ENCODE data around the gene TGM2. TPM values are rescaled to one million over a fixed set of nuclear protein-coding genes. Genes with fewer than 3 reads are reported as not detected.

The TGM2 gene
- total RNA-seq, 4 donors from 2014 or later, result 14.2 to 52.0 (median 21.7) TPM

DNA sequence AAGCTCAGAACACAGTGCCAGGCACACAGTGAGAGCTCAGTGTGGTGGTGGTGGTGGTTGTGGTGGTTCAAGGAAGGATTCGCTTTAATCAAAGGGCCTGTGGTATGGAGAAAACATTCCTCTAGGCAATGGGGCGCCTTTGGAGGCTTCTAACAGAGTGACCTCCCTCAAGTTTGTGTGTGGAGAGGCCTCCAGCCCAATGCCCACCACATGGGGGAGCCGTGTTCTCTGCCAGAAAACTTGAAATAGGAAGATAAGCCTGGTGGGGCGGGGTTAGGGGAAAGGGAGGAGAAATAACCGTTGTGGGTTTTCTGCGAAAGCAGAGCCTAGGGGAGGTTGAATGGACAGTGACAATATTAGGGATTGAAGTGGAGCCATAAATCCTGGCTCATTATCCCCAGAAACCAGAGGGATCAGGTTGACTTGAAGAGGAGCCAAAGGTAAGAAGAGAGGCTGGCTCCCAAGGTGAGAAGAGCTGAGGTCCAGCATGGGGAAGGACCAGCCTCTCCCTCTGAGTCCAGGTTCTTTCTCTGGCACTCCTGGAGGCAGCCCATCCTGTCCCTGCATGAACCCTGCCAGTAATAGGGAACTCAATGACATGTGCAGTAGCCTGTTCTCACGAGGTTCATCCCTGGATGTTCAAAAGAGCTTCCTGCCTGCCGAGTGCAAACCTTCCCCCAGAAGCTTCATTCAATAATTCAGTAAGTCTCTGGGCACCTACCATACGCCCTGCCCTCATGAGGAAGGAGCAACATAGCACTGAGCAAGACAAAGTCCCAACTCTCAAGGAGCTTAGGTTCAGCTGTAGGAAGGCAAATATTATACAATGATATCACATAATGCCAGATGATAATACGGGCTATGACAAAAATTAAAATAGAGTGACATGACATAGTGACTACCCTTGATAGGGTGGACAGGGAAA lies 51.4 kb downstream of the TGM2 start:
- Histone ChIP-seq H3K36me3 (no peaks in the 10 kb centered on the region), H3K4me1 (peaks cover 15 to 26% (median 18%) of the 10 kb centered on the region in 4 donors), H3K4me3 (no peak overlapping the region), H3K27ac (no peak overlapping the region), H3K27me3 (no peaks in the 10 kb centered on the region), H3K9me3 (no peaks in the 10 kb centered on the region)
- intact Hi-C loops (cut with DNase I; ENCODE audit: low total_unique reads) (no loop called here), in situ Hi-C loops (cut with MboI; ENCODE audit: low pct_ligation_motif_present in 1 of 4, low pct_unique_long_range_greater_than_20kb in 1 of 4, low sequenced_read_pairs in 3 of 4) (no loop called here)
- DNase-seq, result no peak
- 52 to 62% methylated on average over 3 to 10 of the region's 10 CpGs for WGBS, 2 donors (ENCODE audit: low coverage in 1 of 2)
- TF ChIP-seq CTCF (IDR thresholded peaks at IDR 0.05) (peak in 1 of 5 experiments; percentile 7), POLR2AphosphoS5 (IDR thresholded peaks at IDR 0.05) (no peak)

DNA sequence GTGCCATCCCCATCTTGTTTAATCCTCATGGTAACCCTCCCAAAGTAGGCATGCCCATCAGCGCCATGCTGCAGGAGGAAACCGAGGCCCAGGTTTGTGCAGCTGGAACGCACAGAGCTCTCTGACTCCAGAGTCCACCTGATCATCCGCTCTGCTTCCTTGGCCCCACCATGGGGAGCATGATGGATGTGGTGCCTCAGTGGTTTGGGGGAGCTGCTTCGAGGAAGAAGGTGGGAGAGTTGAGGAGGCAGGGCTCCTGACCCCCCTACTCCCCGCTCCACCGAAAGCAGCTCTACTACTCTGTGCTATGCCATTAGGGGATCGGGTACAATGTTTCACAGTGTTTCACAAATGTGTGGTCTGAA lies 52.2 kb downstream of the TGM2 start:
- WGBS, 2 donors (ENCODE audit: low coverage in 1 of 2), result 90 to 96% methylated on average over 2 to 8 of the region's 8 CpGs
- no peak overlapping the region for H3K27ac ChIP-seq
- H3K4me3 ChIP-seq, result no peak overlapping the region
- TF ChIP-seq EP300 (IDR thresholded peaks at IDR 0.05; ENCODE audit: low read depth) (no peak), POLR2A (IDR thresholded peaks at IDR 0.05) (no peak), CTCF (IDR thresholded peaks at IDR 0.05) (no peak), POLR2AphosphoS5 (IDR thresholded peaks at IDR 0.05) (no peak)
- intact Hi-C loops (cut with DNase I; ENCODE audit: low total_unique reads) (no loop called here), in situ Hi-C loops (cut with MboI; ENCODE audit: low pct_ligation_motif_present in 1 of 4, low pct_unique_long_range_greater_than_20kb in 1 of 4, low sequenced_read_pairs in 3 of 4) (no loop called here)
- H3K4me1 ChIP-seq, result peaks cover 18 to 34% (median 19%) of the 10 kb centered on the region in 4 donors
- no peak for DNase-seq
- no peaks in the 10 kb centered on the region for H3K36me3 ChIP-seq
- no peaks in the 10 kb centered on the region for H3K9me3 ChIP-seq
- H3K27me3 ChIP-seq, result no peaks in the 10 kb centered on the region

GRCh38 chr20:38112261-38112929 lies 52.7 kb downstream of the TGM2 start:
- DNase-seq, result no peak
- peaks cover 18 to 35% (median 19%) of the 10 kb centered on the region in 4 donors for H3K4me1 ChIP-seq
- no peaks in the 10 kb centered on the region for H3K36me3 ChIP-seq
- in situ Hi-C loops (cut with MboI; ENCODE audit: low pct_ligation_motif_present in 1 of 4, low pct_unique_long_range_greater_than_20kb in 1 of 4, low sequenced_read_pairs in 3 of 4), result no loop called here
- WGBS, 2 donors (ENCODE audit: low coverage in 1 of 2), result 90 to 93% methylated on average over 2 to 14 of the region's 14 CpGs
- no peak overlapping the region for H3K27ac ChIP-seq
- TF ChIP-seq CTCF (IDR thresholded peaks at IDR 0.05) (no peak), EP300 (IDR thresholded peaks at IDR 0.05; ENCODE audit: low read depth) (no peak), POLR2AphosphoS5 (IDR thresholded peaks at IDR 0.05) (no peak)
- H3K4me3 ChIP-seq, result no peak overlapping the region
- intact Hi-C loops (cut with DNase I; ENCODE audit: low total_unique reads), result no loop called here
- H3K9me3 ChIP-seq, result no peaks in the 10 kb centered on the region
- H3K27me3 ChIP-seq, result no peaks in the 10 kb centered on the region

- peak overlapping the region in 1 of 4 donors; percentile 90 for H3K27ac ChIP-seq
- WGBS, 2 donors (ENCODE audit: low coverage in 1 of 2), result 63 to 89% methylated on average over 3 to 8 of the region's 8 CpGs
- H3K9me3 ChIP-seq, result no peaks in the 10 kb centered on the region
- H3K36me3 ChIP-seq, result no peaks in the 10 kb centered on the region
- H3K4me3 ChIP-seq, result no peak overlapping the region
- H3K4me1 ChIP-seq, result peaks cover 18 to 35% (median 19%) of the 10 kb centered on the region in 4 donors
- in situ Hi-C loops (cut with MboI; ENCODE audit: low pct_ligation_motif_present in 1 of 4, low pct_unique_long_range_greater_than_20kb in 1 of 4, low sequenced_read_pairs in 3 of 4) (no loop called here), intact Hi-C loops (cut with DNase I; ENCODE audit: low total_unique reads) (no loop called here)
- no peak for DNase-seq
- TF ChIP-seq EP300 (IDR thresholded peaks at IDR 0.05; ENCODE audit: low read depth), result no peak
- no peak for TF ChIP-seq POLR2A (IDR thresholded peaks at IDR 0.05)
- no peak for TF ChIP-seq CTCF (IDR thresholded peaks at IDR 0.05)
- no peak for TF ChIP-seq POLR2AphosphoS5 (IDR thresholded peaks at IDR 0.05)
- no peaks in the 10 kb centered on the region for H3K27me3 ChIP-seq
These were observed 53.5 kb downstream of the TGM2 start for GRCh38 chr20:38111366-38112232.
